Breast epithelium (tissue), 4 donors: Measurements from ENCODE around the gene NEU1. TPM values are rescaled to one million over a fixed set of nuclear protein-coding genes. Genes with fewer than 3 reads are reported as not detected.

Experiments used
- DNase-seq, 2 donors: peaks; one replicate each; pipeline ENCODE4 v3.0.0-alpha.2; 2019; ENCODE audit warnings: low spot score in 2 of 2
- H3K27ac ChIP-seq, 2 donors: fragments of 200-600 bp; sonication (generic) in 1 of 2; one replicate each; pipeline ENCODE4 v1.5.1; 2016 to 2019; ENCODE audit warnings: mild to moderate bottlenecking in 1 of 2
- H3K27me3 ChIP-seq, 2 donors: fragments of 200-600 bp; sonication (generic) in 1 of 2; one replicate each; pipeline versions ENCODE4 v1.5.1 to v1.6.0; 2017 to 2019; ENCODE audit warnings: control low read depth in 1 of 2, mild to moderate bottlenecking in 1 of 2
- H3K36me3 ChIP-seq: fragments of 200-600 bp; one replicate; pipeline ENCODE4 v1.5.1; 2019
- H3K4me1 ChIP-seq, 2 donors: fragments of 200-600 bp; sonication (generic); one replicate each; pipeline ENCODE4 v1.5.1; 2016 to 2019; ENCODE audit warnings: control low read depth in 1 of 2
- H3K4me3 ChIP-seq, 3 donors: fragments of 200-600 bp; sonication (generic); 1 replicate in 2 of 3; 2 replicates in 1 of 3; pipeline ENCODE4 v1.5.1; 2016 to 2019; ENCODE audit warnings: mild to moderate bottlenecking in 3 of 3, moderate library complexity in 2 of 3
- H3K9me3 ChIP-seq, 2 donors: fragments of 200-600 bp; sonication (generic) in 1 of 2; one replicate each; pipeline ENCODE4 v1.5.1; 2016 to 2019; ENCODE audit warnings: control low read depth in 1 of 2
- POLR2A ChIP-seq: fragments of 450-650 bp; IDR thresholded peaks from one replicate; pipeline ENCODE4 v1.6.1; 2016; ENCODE audit warnings: antibody characterized with exemption, mild to moderate bottlenecking, moderate library complexity
- POLR2AphosphoS5 ChIP-seq, 3 donors: sonication (generic); formaldehyde crosslinking; IDR thresholded peaks; one replicate each; pipeline ENCODE4 v1.6.1; 2017; ENCODE audit warnings: antibody characterized with exemption in 3 of 3
- intact Hi-C: fragments of 100-400 bp; cut with DNase I; formaldehyde crosslinking; loops from one replicate; pipeline ENCODE4 v1.15.1; 2023; ENCODE audit warnings: low total_unique reads
- total RNA-seq, 3 donors: library from RNA; depleted of rRNA; stranded (reverse); fragments of >200 nt; gene quantifications; one replicate each; pipeline ENCODE4 v1.1.0, GENCODE V29; 2016
- TF ChIP-seq, protein P1 (sequence below), 3 donors: fragments of 450-650 bp; IDR thresholded peaks; one replicate each; pipeline ENCODE4 v1.5.1; 2016 to 2017; ENCODE audit warnings: antibody characterized with exemption in 3 of 3, mild to moderate bottlenecking in 3 of 3, moderate library complexity in 3 of 3

NEU1 gene
- total RNA-seq, 3 donors from 2014 or later, result 44.6 to 57.3 (median 48.9) TPM

DNA sequence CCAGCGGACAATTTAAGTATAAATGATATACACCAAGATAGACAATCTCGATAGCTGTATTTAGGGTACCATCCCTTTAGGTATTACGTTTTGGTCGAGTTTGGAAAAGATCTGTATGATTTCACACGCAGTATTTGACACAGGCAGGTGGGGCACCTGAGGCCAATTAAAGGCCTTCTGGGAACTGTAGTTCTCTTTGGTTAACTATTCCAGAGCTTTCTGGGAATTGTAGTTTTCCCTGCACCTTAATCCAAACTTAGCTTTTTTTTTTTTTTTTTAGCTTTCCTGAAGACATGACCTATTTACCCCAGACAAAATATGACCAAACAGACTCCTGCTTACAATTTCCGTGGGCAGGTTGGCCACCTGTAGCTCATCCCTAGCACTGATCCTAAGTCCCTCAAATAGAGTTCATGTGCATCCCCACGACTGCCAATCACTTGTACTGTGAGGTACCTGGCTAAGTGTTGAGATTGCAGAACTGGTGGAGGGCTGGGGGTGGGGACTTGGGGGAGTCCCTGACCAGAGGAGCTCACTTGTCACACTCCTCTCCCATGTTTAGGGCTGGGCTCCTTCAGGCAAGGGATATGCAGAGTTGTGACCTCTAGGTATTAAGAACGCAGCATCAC lies 35.9 kb upstream of the NEU1 start:
- Histone ChIP-seq H3K9me3 (no peaks in the 10 kb centered on the region), H3K4me3 (peak overlapping the region; percentile 88 to 99 (median 94)), H3K27ac (peak overlapping the region; percentile 86 to 89), H3K27me3 (no peaks in the 10 kb centered on the region), H3K4me1 (peaks cover 0 to 4% of the 10 kb centered on the region in 2 donors), H3K36me3 (no peaks in the 10 kb centered on the region)
- DNase-seq, result no peak
- intact Hi-C loops, result no loop called here
- TF ChIP-seq POLR2AphosphoS5 (IDR thresholded peaks at IDR 0.05) (peak in 1 of 3 donors; percentile 65), POLR2A (no peak)
- TF ChIP-seq, protein P1, sequence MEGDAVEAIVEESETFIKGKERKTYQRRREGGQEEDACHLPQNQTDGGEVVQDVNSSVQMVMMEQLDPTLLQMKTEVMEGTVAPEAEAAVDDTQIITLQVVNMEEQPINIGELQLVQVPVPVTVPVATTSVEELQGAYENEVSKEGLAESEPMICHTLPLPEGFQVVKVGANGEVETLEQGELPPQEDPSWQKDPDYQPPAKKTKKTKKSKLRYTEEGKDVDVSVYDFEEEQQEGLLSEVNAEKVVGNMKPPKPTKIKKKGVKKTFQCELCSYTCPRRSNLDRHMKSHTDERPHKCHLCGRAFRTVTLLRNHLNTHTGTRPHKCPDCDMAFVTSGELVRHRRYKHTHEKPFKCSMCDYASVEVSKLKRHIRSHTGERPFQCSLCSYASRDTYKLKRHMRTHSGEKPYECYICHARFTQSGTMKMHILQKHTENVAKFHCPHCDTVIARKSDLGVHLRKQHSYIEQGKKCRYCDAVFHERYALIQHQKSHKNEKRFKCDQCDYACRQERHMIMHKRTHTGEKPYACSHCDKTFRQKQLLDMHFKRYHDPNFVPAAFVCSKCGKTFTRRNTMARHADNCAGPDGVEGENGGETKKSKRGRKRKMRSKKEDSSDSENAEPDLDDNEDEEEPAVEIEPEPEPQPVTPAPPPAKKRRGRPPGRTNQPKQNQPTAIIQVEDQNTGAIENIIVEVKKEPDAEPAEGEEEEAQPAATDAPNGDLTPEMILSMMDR (IDR thresholded peaks at IDR 0.05), result no peak

DNA sequence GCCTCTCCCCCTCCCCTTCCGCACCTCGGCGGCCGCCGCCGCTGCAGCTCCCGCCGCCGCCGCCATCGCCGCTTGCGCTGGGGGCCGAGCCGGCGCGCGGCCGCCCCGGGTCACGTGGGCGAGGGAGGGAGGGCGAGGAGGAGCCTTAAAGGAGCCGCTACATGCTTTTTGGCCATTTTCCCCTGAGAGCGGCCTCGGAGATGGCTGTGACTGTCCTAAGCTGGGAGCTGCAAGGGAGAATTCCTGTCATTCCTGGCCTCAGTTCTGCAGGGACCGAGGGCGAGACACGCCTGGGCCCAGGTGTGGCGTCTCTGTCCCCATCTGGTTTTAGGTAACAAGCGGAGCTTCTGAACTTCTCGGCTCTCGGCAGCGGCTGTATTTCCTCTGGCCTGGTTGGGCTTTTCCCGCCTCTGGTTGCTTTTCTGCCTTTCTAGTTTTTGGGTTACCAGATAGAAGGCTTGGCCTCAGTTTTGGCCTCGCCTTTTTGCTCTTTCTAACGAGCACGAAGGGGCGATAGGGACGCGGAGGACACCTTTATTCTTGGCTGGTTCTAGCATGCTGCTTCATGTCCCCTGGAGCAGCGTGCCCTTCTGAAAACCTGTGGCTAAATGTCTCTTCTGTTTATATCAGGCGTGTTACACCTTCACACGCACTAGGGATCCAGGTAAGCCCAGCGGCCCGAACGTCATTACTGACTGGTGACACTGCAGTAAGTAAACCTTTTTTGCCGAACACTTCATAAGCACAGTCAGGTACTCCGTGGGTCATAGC lies 35.2 kb upstream of the NEU1 start, which contains the start of gene EHMT2:
TSS of gene EHMT2 (minus strand) at position 87 of the 771 bp plus-strand sequence. CDS start at position 66, 21 bp downstream.
- DNase-seq, result peak; percentile 79 to 80
- H3K4me1 ChIP-seq, result peaks cover 0 to 4% of the 10 kb centered on the region in 2 donors
- H3K27ac ChIP-seq, result peak within 1 kb of the TSS; percentile 86 to 89
- intact Hi-C loops, result loop anchor here (2.0 kb wide), 1 partner anchor 55 kb away; no protein-coding TSS in a partner anchor
- no peaks in the 10 kb centered on the region for H3K27me3 ChIP-seq
- H3K9me3 ChIP-seq, result no peaks in the 10 kb centered on the region
- no peaks in the 10 kb centered on the region for H3K36me3 ChIP-seq
- peak within 1 kb of the TSS; percentile 88 to 99 (median 94) for H3K4me3 ChIP-seq
- TF ChIP-seq POLR2A (no peak), POLR2AphosphoS5 (IDR thresholded peaks at IDR 0.05) (peak; percentile 39 to 68 (median 61))
- TF ChIP-seq, protein P1 (IDR thresholded peaks at IDR 0.05), result peak in 2 of 3 donors; percentile 10 to 45

DNA sequence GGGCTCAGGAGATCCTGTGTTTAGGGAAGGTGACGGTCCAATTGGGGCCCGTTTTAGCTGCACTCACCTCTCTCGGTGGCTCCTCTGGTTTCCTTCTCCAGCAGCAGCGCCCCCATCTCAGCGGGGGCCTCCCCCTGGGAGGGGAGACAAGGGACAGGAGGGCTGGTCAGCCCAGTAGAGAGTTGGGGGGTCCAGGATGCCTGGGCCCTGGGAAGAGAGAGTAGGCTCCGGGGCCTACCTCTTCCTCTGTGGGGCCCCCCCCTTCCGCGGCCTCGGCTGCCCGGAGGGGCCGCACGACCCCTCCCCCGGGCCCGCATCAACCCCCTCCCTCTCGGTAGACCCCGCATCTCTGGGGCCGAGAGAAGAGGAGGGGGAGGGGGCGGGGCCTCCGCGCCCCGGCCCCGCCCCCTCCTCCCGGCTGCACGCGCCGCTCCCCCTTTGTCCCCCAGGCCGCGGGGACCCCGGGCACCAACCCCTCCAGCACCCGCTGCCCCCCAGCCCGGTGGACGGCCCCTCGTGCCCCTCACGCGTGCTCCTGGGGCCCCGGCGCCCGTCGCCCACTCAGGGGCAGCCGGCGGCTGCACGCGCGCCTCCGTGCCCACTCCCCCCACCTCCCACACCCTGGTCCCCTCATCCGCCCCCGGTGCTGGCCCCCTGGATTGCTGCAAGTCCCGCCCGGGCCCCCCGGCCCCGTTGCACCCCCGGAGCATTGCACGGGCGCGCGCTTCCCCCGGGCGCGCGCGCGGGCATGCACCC lies 34.4 kb upstream of the NEU1 start:
- intact Hi-C loops, result loop anchor here (2.0 kb wide), 1 partner anchor 56 kb away; no protein-coding TSS in a partner anchor
- Histone ChIP-seq H3K27ac (peak overlapping the region; percentile 86 to 89), H3K9me3 (no peaks in the 10 kb centered on the region), H3K4me3 (peak overlapping the region; percentile 88 to 99 (median 94)), H3K27me3 (no peaks in the 10 kb centered on the region), H3K36me3 (no peaks in the 10 kb centered on the region), H3K4me1 (peaks cover 0 to 4% of the 10 kb centered on the region in 2 donors)
- TF ChIP-seq POLR2A, result no peak
- TF ChIP-seq, protein P1 (IDR thresholded peaks at IDR 0.05), result no peak
- no peak for TF ChIP-seq POLR2AphosphoS5 (IDR thresholded peaks at IDR 0.05)
- DNase-seq, result no peak

DNA sequence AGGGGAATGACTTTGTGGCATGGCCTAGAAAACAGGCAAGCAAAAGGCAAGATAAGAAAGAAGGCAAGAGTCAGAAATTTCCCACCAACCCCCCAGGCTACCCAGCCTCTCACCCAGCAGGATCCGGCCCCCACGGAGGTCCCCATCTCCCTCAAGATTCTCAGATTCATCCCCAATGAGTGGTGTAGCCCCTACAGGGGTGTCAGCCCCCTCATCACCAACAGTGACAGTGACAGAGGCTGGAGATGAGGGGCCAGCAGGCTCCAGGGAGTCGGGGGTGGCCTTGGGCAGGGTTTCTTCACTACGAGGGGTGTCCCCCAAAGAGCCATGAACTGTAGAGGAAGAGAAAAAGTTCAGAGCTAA lies 33.9 kb upstream of the NEU1 start:
- DNase-seq, result no peak
- intact Hi-C loops, result loop anchor here (2.0 kb wide), 1 partner anchor 56 kb away; no protein-coding TSS in a partner anchor
- H3K36me3 ChIP-seq, result no peaks in the 10 kb centered on the region
- H3K27me3 ChIP-seq, result no peaks in the 10 kb centered on the region
- TF ChIP-seq, protein P1 (IDR thresholded peaks at IDR 0.05), result no peak
- no peak for TF ChIP-seq POLR2A
- no peak for TF ChIP-seq POLR2AphosphoS5 (IDR thresholded peaks at IDR 0.05)
- peaks cover 0 to 4% of the 10 kb centered on the region in 2 donors for H3K4me1 ChIP-seq
- peak overlapping the region; percentile 88 to 99 (median 94) for H3K4me3 ChIP-seq
- peak overlapping the region; percentile 86 to 89 for H3K27ac ChIP-seq
- no peaks in the 10 kb centered on the region for H3K9me3 ChIP-seq
